Breast epithelium (tissue), 4 donors: ENCODE results near the gene IFNLR1. TPM values are rescaled to one million over a fixed set of nuclear protein-coding genes. Genes with fewer than 3 reads are reported as not detected.

ENCODE experiments used
- DNase-seq, 2 donors: peaks; one replicate each; pipeline ENCODE4 v3.0.0-alpha.2; 2019; ENCODE audit warnings: low spot score in 2 of 2
- H3K27ac ChIP-seq, 2 donors: fragments of 200-600 bp; sonication (generic) in 1 of 2; one replicate each; pipeline ENCODE4 v1.5.1; 2016 to 2019; ENCODE audit warnings: mild to moderate bottlenecking in 1 of 2
- H3K27me3 ChIP-seq, 2 donors: fragments of 200-600 bp; sonication (generic) in 1 of 2; one replicate each; pipeline versions ENCODE4 v1.5.1 to v1.6.0; 2017 to 2019; ENCODE audit warnings: control low read depth in 1 of 2, mild to moderate bottlenecking in 1 of 2
- H3K36me3 ChIP-seq: fragments of 200-600 bp; one replicate; pipeline ENCODE4 v1.5.1; 2019
- H3K4me1 ChIP-seq, 2 donors: fragments of 200-600 bp; sonication (generic); one replicate each; pipeline ENCODE4 v1.5.1; 2016 to 2019; ENCODE audit warnings: control low read depth in 1 of 2
- H3K4me3 ChIP-seq, 3 donors: fragments of 200-600 bp; sonication (generic); 1 replicate in 2 of 3; 2 replicates in 1 of 3; pipeline ENCODE4 v1.5.1; 2016 to 2019; ENCODE audit warnings: mild to moderate bottlenecking in 3 of 3, moderate library complexity in 2 of 3
- H3K9me3 ChIP-seq, 2 donors: fragments of 200-600 bp; sonication (generic) in 1 of 2; one replicate each; pipeline ENCODE4 v1.5.1; 2016 to 2019; ENCODE audit warnings: control low read depth in 1 of 2
- POLR2A ChIP-seq: fragments of 450-650 bp; IDR thresholded peaks from one replicate; pipeline ENCODE4 v1.6.1; 2016; ENCODE audit warnings: antibody characterized with exemption, mild to moderate bottlenecking, moderate library complexity
- POLR2AphosphoS5 ChIP-seq, 3 donors: sonication (generic); formaldehyde crosslinking; IDR thresholded peaks; one replicate each; pipeline ENCODE4 v1.6.1; 2017; ENCODE audit warnings: antibody characterized with exemption in 3 of 3
- intact Hi-C: fragments of 100-400 bp; cut with DNase I; formaldehyde crosslinking; loops from one replicate; pipeline ENCODE4 v1.15.1; 2023; ENCODE audit warnings: low total_unique reads
- total RNA-seq, 3 donors: library from RNA; depleted of rRNA; stranded (reverse); fragments of >200 nt; gene quantifications; one replicate each; pipeline ENCODE4 v1.1.0, GENCODE V29; 2016
- TF ChIP-seq, protein P1 (sequence below), 3 donors: fragments of 450-650 bp; IDR thresholded peaks; one replicate each; pipeline ENCODE4 v1.5.1; 2016 to 2017; ENCODE audit warnings: antibody characterized with exemption in 3 of 3, mild to moderate bottlenecking in 3 of 3, moderate library complexity in 3 of 3

The IFNLR1 gene
- total RNA-seq, 3 donors from 2014 or later = under 0.01 to 10.7 (median 3.9) TPM

DNA sequence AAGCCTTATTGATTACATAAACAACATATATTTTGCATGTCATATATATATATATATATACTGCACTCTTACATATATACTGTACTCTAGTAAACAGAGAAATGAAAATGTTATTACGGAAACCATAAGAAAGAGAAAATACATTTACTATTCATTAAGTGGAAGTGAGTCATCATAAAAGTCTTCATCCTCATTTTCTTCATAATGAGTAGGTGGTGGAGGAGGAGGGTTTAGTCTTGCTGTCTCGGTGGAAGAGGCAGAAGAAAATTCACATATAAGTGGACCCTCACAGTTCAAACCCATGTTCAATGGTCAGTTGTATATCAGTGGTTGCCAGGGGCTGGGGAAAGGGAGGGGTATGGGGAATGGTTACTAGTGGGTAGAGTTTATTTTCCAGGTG, 8.0 kb upstream of the IFNLR1 start:
- DNase-seq = no peak
- Histone ChIP-seq H3K36me3 (no peaks in the 10 kb centered on the region), H3K4me1 (no peaks in the 10 kb centered on the region), H3K27ac (no peak overlapping the region), H3K4me3 (no peak overlapping the region), H3K27me3 (no peaks in the 10 kb centered on the region), H3K9me3 (no peaks in the 10 kb centered on the region)
- no peak for TF ChIP-seq POLR2A
- no peak for TF ChIP-seq POLR2AphosphoS5 (IDR thresholded peaks at IDR 0.05)
- TF ChIP-seq, protein P1, sequence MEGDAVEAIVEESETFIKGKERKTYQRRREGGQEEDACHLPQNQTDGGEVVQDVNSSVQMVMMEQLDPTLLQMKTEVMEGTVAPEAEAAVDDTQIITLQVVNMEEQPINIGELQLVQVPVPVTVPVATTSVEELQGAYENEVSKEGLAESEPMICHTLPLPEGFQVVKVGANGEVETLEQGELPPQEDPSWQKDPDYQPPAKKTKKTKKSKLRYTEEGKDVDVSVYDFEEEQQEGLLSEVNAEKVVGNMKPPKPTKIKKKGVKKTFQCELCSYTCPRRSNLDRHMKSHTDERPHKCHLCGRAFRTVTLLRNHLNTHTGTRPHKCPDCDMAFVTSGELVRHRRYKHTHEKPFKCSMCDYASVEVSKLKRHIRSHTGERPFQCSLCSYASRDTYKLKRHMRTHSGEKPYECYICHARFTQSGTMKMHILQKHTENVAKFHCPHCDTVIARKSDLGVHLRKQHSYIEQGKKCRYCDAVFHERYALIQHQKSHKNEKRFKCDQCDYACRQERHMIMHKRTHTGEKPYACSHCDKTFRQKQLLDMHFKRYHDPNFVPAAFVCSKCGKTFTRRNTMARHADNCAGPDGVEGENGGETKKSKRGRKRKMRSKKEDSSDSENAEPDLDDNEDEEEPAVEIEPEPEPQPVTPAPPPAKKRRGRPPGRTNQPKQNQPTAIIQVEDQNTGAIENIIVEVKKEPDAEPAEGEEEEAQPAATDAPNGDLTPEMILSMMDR (IDR thresholded peaks at IDR 0.05) = no peak
- intact Hi-C loops = no loop called here

DNA sequence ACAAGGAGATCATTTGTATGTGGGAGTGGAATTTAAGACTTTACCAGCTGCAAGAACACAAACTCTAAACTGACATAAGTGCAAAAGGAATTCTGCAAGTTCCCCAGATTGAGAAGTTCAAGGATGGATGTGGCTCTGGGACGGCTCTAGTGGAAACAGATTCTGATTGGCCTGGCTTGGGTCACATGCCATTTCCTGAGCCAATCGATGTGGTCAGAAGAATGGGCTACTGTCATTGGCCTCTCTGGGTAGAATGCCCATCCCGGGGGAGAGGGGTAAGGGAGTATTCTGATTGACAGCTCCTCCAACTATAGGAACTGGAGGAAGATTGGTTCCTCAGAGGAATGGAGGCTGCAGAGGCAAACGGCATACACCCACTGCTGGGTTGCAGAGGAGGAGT, 6.0 kb upstream of the IFNLR1 start:
- Histone ChIP-seq H3K36me3 (no peaks in the 10 kb centered on the region), H3K4me3 (no peak overlapping the region), H3K27me3 (no peaks in the 10 kb centered on the region), H3K27ac (no peak overlapping the region), H3K9me3 (no peaks in the 10 kb centered on the region), H3K4me1 (no peaks in the 10 kb centered on the region)
- TF ChIP-seq, protein P1 (IDR thresholded peaks at IDR 0.05) = no peak
- no peak for TF ChIP-seq POLR2AphosphoS5 (IDR thresholded peaks at IDR 0.05)
- no peak for TF ChIP-seq POLR2A
- no peak for DNase-seq
- intact Hi-C loops = no loop called here

DNA sequence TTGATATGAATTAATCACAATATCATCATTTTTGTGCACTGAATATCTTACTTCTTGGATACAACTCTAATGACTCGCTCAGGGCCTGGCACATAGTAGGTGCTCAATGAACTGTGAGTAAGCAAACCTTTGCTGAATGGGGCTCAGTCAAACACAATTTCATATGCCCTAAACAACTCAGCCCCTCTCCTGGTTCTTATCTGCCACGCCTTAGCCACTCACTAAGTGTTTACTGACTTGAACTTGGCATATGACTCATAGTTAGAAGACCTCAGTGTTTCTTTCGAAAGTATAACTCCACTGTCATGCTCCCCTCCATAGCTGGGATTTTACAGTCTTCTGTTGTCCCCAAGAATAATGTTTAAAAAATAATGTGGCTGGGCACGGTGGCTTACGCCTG, 4.8 kb upstream of the IFNLR1 start:
- TF ChIP-seq POLR2A (no peak), POLR2AphosphoS5 (IDR thresholded peaks at IDR 0.05) (no peak)
- TF ChIP-seq, protein P1 (IDR thresholded peaks at IDR 0.05) = no peak
- no peaks in the 10 kb centered on the region for H3K36me3 ChIP-seq
- intact Hi-C loops = no loop called here
- no peak for DNase-seq
- no peaks in the 10 kb centered on the region for H3K9me3 ChIP-seq
- no peak overlapping the region for H3K27ac ChIP-seq
- no peak overlapping the region for H3K4me3 ChIP-seq
- H3K4me1 ChIP-seq = no peaks in the 10 kb centered on the region
- H3K27me3 ChIP-seq = no peaks in the 10 kb centered on the region

DNA sequence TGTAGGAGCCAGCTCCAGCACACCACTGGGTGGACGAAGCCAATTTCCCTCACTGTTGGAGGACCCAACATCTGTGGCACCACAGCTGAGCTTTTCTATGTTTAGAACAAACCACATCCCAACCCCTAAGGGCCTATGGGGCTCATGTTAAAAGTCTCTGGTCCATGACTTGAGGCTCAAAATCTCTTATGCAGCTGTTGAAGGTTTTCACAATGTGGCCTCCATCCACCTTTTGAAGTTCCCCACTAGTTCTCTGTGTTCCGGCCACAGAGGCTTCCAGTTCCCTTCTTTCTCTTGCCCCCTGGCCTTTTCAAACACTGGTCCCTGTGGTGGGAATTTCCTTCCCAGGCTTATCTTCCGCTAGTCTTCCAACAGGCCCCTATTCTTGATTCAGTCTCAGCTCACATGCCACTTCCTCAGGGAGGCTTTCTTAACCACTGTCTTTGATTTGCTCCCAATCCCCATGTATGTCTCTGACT, 3.9 kb upstream of the IFNLR1 start:
- Histone ChIP-seq H3K27me3 (no peaks in the 10 kb centered on the region), H3K4me3 (no peak overlapping the region), H3K4me1 (no peaks in the 10 kb centered on the region), H3K27ac (no peak overlapping the region), H3K9me3 (no peaks in the 10 kb centered on the region), H3K36me3 (no peaks in the 10 kb centered on the region)
- TF ChIP-seq POLR2AphosphoS5 (IDR thresholded peaks at IDR 0.05) (no peak), POLR2A (no peak)
- TF ChIP-seq, protein P1 (IDR thresholded peaks at IDR 0.05) = no peak
- intact Hi-C loops = no loop called here
- no peak for DNase-seq

DNA sequence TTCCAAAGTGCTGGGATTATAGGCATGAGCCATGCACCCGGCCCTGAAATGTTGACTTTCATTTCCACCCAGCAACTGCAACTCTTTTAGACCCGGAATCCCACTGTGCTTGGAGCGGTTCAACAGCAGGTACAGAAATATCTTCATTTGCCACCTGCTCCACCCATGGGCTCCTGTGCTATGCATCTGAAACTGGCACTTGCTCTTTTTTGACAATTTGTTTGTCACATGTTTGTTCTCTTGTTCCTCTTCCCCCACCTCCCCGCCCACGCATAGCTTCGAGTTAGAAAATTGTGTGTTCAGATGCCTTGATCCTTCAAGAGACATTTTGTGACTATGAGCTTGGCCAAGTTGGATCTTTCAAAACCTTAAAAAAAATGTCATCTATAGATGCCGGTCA, 2.4 kb upstream of the IFNLR1 start:
- intact Hi-C loops = no loop called here

More for the DNA sequence above, 2.4 kb upstream of the IFNLR1 start:
- Histone ChIP-seq H3K27me3 (no peaks in the 10 kb centered on the region), H3K9me3 (no peaks in the 10 kb centered on the region), H3K36me3 (no peaks in the 10 kb centered on the region), H3K4me3 (no peak overlapping the region), H3K4me1 (no peaks in the 10 kb centered on the region), H3K27ac (no peak overlapping the region)
- TF ChIP-seq, protein P1 (IDR thresholded peaks at IDR 0.05) = no peak
- no peak for TF ChIP-seq POLR2AphosphoS5 (IDR thresholded peaks at IDR 0.05)
- no peak for TF ChIP-seq POLR2A
- DNase-seq = no peak
